Nephron (organoid): ENCODE measurements around the gene GPR37L1.

Source experiments
- H3K27ac Mint-ChIP-seq, 3 experiments: 2 replicates each; pipeline ENCODE4 v1.8.0; 2020; ENCODE audit warnings: mixed read lengths in 3 of 3, mild to moderate bottlenecking in 2 of 3, moderate library complexity in 1 of 3
- H3K27me3 Mint-ChIP-seq: 2 replicates; pipeline ENCODE4 v1.8.0; 2021; ENCODE audit warnings: low read depth, mild to moderate bottlenecking, moderate library complexity, mixed read lengths
- H3K36me3 Mint-ChIP-seq: 2 replicates; pipeline ENCODE4 v1.8.0; 2020; ENCODE audit warnings: low read depth, mixed read lengths
- H3K4me1 Mint-ChIP-seq: 2 replicates; pipeline ENCODE4 v1.8.0; 2020; ENCODE audit warnings: mixed read lengths
- H3K4me3 Mint-ChIP-seq, 3 experiments: 2 replicates each; pipeline ENCODE4 v1.8.0; 2020; ENCODE audit warnings: mild to moderate bottlenecking in 3 of 3, mixed read lengths in 3 of 3, moderate library complexity in 2 of 3
- H3K9me3 Mint-ChIP-seq: 2 replicates; pipeline ENCODE4 v1.8.0; 2020; ENCODE audit warnings: mixed read lengths
- TF ChIP-seq, protein P1 (sequence below), 3 experiments: fragments of 200-600 bp; sonication (generic); IDR thresholded peaks; one replicate each; pipeline ENCODE4 v1.5.0; 2021; ENCODE audit warnings: antibody characterized with exemption in 3 of 3; ENCODE audit not compliant: unreplicated experiment in 3 of 3

GPR37L1 gene

DNA sequence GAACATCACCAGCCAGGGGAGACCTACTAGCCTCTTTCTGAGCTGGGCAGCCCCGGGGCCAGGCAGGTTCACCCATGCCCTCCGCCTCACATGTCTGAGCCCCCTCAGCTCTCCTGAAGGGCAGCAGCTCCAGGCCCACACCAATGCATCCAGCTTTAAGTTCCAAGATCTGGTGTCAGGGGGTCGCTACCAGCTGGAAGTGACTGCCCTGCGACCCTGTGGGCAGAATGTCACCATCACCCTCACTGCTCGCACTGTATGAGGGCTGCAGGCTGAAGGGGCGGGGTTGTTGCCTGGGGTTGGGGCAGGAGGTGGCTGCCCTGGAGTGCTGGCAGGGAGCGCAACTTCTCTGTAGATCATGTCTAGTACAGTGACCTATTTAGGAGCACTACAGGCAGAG, 46.1 kb downstream of the GPR37L1 start:
- Mint-ChIP-seq H3K9me3 (no peaks in the 10 kb centered on the region), H3K27me3 (peaks cover 13% of the 10 kb centered on the region), H3K4me3 (no peak overlapping the region), H3K4me1 (peaks cover 35% of the 10 kb centered on the region), H3K36me3 (no peaks in the 10 kb centered on the region), H3K27ac (no peak overlapping the region)
- TF ChIP-seq, protein P1, sequence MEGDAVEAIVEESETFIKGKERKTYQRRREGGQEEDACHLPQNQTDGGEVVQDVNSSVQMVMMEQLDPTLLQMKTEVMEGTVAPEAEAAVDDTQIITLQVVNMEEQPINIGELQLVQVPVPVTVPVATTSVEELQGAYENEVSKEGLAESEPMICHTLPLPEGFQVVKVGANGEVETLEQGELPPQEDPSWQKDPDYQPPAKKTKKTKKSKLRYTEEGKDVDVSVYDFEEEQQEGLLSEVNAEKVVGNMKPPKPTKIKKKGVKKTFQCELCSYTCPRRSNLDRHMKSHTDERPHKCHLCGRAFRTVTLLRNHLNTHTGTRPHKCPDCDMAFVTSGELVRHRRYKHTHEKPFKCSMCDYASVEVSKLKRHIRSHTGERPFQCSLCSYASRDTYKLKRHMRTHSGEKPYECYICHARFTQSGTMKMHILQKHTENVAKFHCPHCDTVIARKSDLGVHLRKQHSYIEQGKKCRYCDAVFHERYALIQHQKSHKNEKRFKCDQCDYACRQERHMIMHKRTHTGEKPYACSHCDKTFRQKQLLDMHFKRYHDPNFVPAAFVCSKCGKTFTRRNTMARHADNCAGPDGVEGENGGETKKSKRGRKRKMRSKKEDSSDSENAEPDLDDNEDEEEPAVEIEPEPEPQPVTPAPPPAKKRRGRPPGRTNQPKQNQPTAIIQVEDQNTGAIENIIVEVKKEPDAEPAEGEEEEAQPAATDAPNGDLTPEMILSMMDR (IDR thresholded peaks at IDR 0.05; ENCODE audit: unreplicated experiment in 3 of 3) = no peak

DNA sequence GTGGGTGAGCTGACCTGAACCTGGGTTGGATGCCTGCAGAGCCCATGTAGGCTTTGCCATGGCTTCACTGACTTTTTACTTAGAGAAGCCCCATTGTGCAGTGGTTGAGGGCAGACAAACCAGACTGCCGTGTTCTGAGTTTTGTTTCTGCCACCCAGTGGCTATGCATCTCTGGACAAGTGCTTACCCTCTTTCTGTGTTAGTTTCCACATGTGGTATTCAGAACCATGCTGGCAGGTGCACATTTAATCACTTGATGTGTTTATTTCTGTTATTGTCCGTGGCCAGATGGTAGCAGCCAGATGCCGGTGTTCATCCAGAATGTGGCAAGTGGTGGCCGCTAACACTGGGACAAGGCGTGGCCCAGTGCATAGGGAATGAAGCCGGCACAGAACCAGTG, 48.0 kb downstream of the GPR37L1 start:
- peaks cover 8% of the 10 kb centered on the region for H3K27me3 Mint-ChIP-seq
- TF ChIP-seq, protein P1 (IDR thresholded peaks at IDR 0.05; ENCODE audit: unreplicated experiment in 3 of 3) = no peak
- H3K27ac Mint-ChIP-seq = no peak overlapping the region
- no peaks in the 10 kb centered on the region for H3K36me3 Mint-ChIP-seq
- no peak overlapping the region for H3K4me3 Mint-ChIP-seq
- peaks cover 27% of the 10 kb centered on the region for H3K4me1 Mint-ChIP-seq
- no peaks in the 10 kb centered on the region for H3K9me3 Mint-ChIP-seq

DNA sequence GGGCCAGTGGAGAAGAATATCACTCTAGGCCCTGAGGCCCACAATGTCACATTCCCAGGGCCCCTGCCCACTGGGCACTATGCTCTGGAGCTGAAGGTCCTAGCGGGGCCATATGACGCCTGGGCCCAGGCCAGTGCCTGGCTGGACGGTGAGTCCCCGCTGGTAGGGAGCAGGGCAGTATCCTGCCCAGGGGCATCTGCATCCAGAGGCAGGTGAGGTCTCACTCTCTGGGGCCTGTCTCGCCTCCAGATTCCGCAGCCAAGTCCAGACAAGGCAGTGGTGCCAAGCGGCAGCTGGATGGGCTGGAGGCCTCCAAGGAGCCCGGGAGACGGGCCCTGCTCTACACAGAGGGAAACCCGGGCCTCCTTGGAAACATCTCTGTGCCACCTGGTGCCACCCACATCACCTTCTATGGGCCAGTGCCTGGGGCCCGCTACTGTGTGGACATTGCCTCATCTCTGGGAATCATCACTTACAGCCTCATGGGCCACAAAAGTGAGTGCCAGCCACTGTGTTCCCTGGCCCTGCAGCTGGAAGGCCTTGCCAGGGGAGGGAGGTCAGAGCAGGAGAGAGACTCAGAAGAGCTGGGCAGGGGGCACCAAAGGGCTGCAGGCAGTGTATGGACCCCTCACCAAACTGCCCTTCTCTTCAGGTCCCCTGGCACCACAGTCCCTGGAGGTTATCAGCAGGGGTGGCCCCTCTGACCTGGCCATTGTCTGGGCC, 48.7 kb downstream of the GPR37L1 start:
- Mint-ChIP-seq H3K4me1 (peaks cover 21% of the 10 kb centered on the region), H3K27me3 (peaks cover 8% of the 10 kb centered on the region), H3K27ac (no peak overlapping the region), H3K9me3 (no peaks in the 10 kb centered on the region), H3K36me3 (no peaks in the 10 kb centered on the region), H3K4me3 (no peak overlapping the region)
- TF ChIP-seq, protein P1 (IDR thresholded peaks at IDR 0.05; ENCODE audit: unreplicated experiment in 3 of 3) = no peak

DNA sequence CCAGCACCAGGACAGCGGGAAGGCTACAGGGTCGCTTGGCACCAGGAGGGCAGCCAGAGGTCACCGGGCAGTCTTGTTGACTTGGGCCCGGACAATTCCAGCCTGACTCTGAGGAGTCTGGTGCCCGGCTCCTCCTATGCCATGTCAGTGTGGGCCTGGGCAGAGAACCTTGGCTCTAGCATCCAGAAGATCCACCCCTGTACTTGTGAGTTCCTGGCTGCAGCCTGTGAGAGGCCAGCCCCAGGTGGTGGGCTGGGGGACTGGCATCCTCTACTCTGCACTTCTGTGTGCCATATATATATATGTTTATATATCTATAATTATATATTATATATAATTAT, 49.3 kb downstream of the GPR37L1 start:
- Mint-ChIP-seq H3K36me3 (no peaks in the 10 kb centered on the region), H3K4me1 (peaks cover 16% of the 10 kb centered on the region), H3K4me3 (no peak overlapping the region), H3K27me3 (peaks cover 8% of the 10 kb centered on the region), H3K27ac (no peak overlapping the region), H3K9me3 (no peaks in the 10 kb centered on the region)
- TF ChIP-seq, protein P1 (IDR thresholded peaks at IDR 0.05; ENCODE audit: unreplicated experiment in 3 of 3) = no peak

DNA sequence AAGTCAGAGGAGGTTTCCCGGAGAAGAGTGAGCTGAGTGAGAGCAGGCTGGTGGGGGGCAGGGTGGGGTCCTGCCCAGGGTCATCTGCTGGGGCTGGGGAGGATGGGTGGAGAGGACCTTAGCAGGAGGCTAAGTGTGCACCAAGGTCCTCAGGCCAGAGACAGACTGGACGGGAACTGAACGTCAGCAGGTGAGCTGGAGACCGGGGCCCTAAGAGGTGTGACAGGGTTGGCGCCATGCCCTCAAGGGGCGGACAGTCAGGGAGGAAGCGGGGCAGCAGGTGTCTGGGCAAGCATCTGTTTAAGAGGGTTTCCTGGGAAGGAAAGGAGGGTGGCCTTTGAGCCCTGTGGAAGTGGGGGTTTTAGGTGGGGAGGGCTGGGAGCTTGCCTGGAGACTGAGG, 51.3 kb downstream of the GPR37L1 start:
- H3K27ac Mint-ChIP-seq = no peak overlapping the region
- TF ChIP-seq, protein P1 (IDR thresholded peaks at IDR 0.05; ENCODE audit: unreplicated experiment in 3 of 3) = no peak
- H3K36me3 Mint-ChIP-seq = no peaks in the 10 kb centered on the region
- H3K4me3 Mint-ChIP-seq = no peak overlapping the region
- H3K27me3 Mint-ChIP-seq = peaks cover 8% of the 10 kb centered on the region
- H3K4me1 Mint-ChIP-seq = no peaks in the 10 kb centered on the region
- no peaks in the 10 kb centered on the region for H3K9me3 Mint-ChIP-seq
